HG02571 (cell line): Measurements from ENCODE around the gene LGALS3BP.

Experiments
- ATAC-seq: cut with Tn5 transposase; IDR thresholded peaks from one replicate; pipeline ENCODE4 v1.9.1; 2021; ENCODE audit warnings: mild to moderate bottlenecking, moderate library complexity; ENCODE audit not compliant: unreplicated experiment

The LGALS3BP gene

DNA sequence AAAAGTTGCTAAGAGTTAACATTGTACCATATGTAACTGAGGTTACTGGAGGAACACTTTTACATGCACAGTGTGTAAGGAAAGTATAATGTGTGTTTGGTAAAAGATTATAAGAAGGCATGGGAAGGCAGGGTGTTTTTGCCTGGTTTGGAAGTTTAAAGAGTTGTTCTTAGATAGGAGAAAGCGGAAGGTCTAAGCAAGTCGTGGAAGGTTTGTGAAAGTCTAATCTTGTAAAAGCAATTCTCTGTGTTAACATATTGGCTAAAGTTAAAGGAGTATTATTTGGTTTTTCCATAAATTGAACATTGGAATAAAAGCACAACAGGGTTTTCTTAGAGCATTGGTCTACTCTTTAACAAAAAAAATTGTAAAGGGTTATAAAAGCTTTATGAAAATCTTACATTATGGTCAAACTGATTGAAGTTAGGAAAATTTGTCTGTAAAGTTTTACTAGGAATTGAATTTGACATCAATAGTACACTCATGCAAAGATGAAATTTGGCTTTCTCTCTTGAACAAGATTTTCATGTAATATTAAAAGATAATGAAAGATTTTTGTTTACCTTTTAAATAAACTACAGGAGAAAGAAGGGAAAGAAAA, 34.5 kb upstream of the LGALS3BP start:
- no peak for ATAC-seq

DNA sequence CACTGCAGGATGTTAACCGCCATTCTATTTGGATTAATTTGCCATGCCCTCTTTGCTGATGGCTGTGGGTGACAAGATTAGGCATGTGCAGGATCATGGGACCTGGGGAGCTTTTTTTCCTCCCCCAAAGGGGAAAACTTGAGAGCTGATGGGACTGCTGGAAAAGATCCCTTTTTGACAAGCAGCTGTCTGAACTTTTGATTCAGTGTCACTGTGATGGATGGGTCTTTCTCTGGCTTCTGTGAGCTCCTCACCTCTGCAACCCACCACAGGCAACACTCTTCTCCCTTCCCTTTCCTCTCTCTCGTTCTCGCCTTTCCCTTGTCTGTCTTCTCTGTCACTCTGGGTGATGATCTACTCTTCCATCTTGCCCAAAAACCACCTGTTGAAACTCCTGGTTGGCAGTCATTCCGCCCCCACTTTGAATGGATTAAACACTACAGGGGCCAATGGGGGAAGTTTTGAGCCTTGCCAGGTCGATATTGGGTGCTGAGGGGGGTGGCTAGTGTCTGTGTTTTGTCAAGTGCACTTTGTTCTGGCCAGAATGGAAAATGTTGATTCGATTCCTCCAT, 32.9 kb upstream of the LGALS3BP start:
- ATAC-seq: no peak

DNA sequence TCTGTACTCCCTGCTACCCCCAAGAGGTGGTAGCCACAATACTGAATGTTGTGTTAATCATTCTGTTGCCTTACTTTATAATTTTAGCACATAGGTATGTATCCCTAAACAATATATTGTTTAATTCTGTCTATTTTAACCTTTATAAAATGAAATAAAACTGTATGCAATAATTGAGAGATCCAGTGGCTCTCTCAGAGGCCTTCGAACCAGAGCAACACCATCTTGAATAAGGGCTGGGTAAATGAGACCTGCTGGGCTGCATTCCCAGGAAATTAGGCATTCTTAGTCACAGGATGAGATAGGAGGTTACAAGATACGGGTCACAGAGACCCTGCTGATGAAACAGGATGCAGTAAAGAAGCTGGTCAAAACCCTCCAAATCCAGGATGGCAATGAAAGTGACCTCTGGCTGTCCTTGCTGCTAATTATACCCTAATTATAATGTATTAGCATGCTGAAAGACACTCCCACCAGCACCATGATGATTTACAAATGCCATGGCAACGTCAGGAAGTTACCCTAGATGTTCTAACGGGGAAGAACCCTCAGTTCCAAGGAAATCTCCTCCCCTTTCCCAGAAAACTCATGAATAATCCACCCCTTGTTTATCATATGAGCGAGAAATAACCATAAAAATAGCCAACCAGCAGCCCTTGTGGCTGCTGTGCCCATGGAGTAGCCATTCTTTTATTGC, 31.9 kb upstream of the LGALS3BP start:
- ATAC-seq: no peak

DNA sequence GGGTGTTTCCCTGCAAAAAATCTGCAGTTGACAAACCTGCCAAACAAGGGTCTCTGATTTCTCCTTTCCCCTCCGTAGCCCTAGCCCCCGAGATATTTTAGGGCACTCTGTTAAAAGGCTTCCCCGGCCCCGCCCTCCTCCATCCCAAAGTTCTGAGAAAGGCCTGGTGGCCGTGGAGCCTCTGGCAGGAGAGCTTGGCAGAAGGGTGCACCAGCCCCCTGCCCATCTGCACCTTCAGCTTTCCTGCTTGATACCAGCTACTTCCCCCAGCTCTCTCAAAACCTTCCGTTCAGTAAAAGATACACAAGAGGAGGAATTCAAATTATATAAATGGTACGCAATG, 30.6 kb upstream of the LGALS3BP start:
- ATAC-seq: no peak

DNA sequence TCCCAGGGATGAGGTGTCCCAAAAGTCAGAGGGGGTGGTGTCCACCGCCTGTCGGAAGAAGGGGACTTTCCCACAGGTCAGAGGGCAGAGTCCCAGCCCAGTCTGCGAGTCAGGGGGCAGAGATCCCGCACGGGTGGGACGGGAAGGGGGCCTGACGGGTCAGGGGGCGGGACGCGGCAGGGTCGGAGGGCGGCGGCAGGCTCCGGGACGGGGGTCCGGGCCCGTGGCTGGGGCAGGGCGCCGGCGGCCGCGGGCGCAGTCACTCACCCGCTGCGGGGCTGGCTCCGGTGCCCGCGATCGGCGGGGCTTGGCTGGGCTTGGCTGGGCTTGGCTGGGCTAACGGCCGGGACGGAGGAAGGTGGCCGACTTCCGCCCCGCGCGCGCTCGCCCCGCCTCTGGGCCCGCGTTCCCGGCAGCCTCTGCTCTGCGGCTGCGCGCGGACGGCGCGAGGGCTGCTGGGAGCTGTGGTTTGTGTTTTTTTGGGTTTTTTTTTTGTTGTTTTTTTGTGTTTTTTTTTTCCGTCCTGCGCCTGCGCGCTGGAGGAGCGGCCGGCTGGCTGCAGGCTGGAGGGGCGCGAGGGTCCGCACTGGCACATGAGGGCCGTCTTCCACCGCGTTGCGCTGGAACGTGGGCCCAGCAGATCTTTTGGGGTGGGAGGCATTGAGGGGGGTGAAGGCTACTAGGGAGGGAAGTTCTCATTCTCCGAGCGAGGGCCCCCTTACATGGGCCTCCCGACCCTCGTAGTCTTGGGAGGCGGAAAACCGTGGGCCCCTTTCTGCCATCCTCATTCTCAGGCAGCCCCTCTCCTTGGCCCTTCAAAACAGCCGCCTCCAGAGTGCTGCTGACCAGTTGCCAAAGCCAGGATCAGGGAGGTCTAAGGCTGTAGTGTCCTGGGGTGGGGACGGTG, 29.9 kb upstream of the LGALS3BP start, which contains the start of gene CANT1:
TSS of gene CANT1 (minus strand) at position 368 of the 907 bp plus-strand sequence. CDS start 12,142 bp downstream, outside the sequence.
- peak; percentile 82 for ATAC-seq

DNA sequence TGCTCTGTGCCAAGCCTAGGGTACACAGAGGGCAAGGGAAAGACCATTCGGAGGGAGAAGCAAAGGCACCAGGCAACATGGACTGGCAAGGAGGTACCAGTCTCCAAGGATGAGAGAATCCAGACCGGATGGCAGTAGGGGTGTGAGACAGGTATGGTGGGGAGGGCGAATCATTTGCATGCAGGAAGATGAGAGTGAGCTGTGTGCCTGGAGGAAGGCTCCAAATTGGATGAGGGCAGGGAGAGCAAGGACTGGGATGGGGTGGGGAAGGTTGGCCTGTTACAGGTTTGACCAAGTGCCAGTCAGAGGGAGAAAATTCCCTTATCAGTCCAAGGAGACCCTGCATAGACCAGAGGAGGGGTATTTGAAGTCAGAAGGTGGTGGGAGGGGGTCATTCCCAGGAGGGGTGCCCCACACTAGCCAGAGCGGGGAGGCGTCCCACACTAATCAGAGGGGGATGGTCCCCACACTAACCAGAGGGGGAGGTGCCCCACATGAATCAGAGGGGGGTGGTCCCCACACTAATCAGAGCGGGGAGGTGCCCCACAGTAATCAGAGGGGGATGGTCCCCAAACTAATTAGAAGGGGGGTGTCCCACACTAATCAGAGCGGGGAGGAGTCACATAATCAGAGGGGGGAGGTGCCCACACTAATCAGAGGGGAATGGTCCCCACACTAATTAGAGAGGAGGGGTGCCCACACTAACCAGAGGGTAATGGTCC, 29.1 kb upstream of the LGALS3BP start:
- ATAC-seq: peak; percentile 9

DNA sequence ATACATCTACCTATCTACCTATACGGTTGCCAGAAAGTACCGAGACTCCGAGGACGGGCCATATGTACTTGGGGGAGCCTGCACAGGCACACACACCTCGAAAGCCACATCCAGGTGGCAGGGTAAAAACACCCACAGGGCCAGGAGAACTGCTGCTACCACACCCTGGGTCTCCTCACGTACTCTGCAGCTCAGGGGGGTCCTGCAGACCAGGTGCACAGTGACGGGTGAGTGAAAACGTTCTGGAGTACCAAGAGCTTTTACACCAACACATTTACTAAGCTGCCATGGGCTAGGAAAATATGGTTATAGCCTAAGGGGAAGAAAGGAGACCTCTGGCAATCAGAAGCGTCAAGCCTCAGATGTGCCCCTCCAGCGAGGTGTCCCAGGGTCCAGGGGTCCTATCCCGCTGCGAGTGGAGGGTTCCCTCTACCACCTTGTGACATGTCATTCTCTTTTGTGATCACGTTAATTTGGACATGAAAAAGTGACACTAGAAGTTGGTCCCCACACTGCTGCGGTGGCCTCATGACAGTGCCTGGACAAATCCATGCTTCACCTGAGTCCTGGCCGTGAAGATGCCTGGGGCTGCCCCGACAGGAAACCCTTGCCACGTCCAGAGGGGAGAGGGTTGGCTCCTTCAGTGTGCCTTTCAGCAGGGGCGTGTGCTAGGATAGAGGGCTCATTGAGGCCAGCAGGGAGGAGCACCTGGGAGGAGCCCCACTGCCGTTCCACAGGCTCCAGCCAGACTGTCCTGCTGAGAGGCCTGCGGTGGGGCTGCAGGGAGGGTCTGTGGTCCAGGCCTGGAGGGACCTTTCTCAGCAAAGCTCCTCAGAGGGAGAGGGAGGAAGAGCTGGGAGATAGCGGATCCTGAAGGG, 28.0 kb upstream of the LGALS3BP start:
- ATAC-seq: no peak

DNA sequence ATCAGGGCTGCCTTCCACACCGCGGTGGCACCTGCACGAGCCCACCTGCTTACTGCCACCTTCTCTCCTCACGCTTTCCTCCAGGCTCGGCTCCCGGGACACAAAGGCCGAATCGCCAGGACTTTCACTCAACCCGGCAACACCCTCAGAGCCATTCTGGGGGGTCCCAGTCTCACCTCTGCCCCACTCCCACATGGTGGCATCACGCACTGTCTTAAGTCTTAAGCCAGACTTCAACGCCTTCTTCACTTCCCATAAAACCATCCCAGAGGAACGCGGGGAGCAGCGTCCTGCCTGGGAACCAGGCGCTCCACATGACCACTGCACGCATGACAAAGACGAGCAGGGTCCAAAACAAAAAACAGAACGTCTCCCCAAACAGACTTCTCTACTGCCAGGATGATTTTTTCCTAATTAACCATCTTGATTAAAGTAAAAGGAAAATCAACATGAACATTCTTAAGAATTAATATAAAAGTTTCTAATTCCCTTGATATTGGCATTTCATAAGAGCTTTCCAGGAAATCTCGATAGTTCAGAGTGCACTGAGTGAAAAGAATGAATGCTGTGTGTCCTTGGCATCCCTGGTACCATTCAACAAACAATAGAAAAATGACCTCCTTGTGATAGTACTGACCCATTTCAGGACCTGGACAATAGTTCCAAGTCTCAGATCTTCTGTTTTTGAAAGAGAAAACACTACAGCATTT, 27.2 kb upstream of the LGALS3BP start:
- ATAC-seq: no peak

DNA sequence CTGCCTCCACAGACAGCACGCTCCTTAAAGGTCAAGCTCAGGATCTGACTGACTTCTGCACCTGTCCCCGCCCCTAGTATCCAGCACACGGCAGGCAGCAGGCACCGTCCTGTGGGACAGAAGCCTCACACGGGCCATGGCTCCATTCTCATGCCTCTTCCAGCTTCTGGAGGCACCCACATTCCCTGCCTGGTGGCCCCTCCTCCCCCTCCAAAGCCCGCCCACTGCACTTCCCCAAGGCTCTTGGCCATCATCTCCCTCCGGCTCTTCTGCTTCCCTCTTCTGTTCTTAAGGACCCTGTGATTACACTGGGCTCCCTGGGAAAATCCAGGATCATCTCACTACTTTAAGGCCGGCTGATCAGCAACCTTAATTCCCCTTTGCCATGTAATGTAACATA, 26.3 kb upstream of the LGALS3BP start:
- ATAC-seq: no peak

DNA sequence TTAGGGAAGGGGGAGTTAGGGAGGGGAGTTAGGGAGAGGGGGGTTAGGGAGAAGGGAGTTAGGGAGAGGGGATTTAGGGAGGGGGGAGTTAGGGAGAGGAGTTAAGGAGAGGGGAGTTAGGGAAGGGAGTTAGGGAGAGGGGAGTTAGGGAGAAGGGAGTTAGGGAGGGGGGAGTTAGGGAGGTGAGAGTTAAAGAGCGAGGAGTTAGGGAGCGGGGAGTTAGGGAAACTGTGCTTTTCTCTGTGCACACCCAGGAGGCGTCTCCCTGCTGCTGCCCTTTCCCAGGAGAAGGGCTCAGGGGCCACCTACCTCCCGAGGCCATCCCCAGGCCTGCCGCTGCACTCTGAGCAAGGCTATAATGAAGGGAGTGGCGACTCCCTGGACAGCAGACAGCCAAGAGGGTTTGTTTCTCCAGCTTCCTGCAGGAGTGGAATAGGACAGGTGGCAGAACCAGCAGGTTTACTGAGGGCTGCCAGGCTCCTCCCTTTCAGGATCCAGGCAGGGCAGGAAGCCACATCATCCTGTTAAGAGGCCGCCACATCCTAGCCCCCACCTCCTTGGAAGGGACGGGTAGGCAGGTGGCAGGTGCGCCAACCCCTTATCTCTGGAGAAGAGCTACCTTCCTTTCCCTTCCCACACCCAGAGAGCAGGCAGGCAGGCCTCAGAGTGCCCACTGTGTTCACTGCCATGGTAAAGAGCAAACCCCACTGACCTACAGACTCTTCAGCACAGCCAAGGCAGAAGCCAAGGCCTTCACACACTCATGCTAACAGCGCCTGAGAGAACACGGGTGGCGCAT, 25.5 kb upstream of the LGALS3BP start:
- no peak for ATAC-seq

DNA sequence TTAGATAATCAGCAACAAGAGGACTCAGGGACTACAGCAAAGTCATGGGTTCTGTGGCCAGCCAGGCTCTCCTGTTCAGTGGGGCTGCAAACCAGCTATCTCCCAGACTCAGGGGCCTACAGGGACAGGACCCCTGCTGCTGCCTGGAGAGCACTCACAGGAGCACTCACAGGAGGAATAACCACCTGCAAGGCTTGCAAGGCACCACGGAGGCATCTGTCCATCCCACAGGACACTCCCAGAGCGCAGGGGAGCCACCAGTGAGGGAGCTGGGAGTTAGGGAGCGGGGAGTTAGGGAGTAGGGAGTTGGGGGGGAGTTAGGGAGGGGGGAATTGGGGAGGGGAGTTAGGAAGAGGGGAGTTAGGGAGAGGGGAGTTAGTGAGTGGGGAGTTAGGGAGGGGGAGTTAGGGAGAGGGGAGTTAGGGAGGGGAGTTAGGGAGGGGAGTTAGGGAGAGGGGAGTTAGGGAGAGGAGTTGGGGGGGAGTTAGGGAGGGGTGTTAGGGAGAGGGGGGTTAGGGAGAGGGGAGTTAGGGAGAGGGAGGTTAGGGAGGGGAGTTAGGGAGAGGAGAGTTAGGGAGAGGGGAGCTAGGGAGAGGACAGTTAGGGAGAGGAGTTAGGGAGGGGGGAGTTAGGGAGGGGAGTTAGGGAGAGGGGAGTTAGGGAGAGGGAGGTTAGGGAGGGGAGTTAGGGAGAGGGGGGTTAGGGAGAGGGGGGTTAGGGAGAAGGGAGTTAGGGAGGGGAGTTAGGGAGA, 24.1 kb upstream of the LGALS3BP start:
- ATAC-seq: no peak

DNA sequence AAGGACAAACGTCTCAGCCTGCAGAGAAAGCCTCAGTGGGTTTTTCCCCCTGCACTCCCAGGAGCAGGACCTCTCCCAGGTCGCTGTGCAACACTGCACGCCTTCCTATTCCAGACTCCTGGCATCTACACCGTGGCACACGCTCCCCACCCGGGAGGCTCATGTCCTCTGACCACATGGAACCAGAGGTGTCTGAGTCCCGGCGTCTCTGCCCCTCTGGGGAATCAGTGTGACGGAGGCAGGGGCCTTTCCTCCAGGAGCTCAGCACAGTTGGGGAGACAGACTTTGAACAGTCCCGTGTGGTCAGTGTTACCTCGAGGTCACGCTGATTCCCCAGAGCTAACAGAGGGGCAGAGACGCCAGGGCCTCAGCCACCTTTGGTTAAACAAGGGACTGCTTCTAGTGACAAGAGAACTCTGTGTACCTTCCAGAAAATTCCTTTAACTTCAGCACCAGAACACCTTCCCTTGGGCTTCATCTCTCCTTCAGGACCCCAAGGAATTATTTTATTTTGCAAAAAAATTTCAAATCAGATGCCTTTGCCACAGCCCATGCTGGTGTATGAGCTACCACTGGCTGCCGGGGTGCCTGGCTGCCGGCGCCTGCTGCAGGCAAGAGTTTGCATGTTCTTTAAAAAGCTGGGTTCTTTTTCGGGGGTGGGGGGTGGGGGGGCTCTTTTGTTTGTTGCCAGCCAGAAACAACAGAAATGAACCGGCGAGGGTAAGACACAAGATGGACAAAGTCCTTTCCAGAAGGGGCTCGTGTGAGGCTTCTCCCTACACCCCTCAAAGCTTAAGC, 23.3 kb upstream of the LGALS3BP start:
- no peak for ATAC-seq

DNA sequence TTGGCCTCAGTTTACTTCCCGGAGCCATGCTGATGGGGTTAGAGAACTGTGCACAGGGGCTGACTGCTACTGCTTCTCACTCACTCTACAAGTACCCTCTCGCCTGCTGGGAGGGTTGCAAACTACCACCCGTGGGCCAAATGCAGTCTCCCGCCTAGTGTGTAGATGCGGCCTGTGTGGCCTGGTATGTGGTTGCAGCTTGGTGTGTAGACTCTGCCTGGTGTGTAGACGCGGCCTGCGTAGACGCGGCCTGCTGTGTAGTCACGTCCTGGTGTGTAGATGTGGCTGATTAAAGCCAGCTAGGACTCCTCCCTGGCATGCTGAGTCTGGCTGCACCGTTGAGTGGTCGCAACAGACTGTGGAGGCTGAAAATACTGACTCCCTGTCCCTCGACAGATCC, 22.6 kb upstream of the LGALS3BP start:
- no peak for ATAC-seq

DNA sequence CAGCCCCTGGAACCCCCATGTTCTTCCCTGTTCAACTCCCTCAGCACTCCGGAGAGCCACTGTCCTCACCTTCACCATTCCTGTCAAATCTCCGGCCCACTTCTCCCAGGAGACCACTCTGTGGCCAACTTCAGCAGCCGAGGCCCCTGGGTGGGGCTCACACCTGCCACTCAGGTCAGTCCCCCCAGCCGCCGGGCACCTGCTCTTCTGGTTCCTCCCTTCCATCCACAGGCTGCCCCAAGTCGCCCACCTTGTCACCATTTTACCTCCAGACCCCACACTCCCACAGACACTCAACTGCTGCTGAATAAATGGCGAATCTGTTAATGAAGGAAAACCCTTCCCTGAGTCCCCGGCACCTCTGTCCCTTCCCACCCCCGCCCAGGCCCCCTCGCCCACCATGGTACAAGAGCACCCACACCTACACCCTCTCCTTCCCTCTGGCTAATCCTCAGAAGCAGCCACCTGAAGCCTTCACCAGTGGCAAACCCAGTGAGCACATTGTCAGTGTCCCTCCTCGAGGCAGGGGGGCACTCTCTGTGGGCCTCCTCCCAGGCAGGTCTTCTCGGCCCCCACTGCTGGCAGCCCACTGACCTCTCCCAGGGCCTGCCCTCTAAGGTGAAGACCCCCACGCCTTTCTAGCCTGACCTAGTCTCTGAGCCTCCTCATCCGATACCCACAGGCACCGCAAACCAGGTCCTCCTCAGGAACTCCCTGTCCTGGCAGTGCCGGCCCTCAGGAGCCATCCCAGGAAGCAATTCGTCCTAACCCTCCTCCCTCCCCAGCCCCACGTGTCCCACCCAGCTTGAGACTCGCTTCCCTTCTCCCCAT, 21.7 kb upstream of the LGALS3BP start:
- ATAC-seq: no peak

DNA sequence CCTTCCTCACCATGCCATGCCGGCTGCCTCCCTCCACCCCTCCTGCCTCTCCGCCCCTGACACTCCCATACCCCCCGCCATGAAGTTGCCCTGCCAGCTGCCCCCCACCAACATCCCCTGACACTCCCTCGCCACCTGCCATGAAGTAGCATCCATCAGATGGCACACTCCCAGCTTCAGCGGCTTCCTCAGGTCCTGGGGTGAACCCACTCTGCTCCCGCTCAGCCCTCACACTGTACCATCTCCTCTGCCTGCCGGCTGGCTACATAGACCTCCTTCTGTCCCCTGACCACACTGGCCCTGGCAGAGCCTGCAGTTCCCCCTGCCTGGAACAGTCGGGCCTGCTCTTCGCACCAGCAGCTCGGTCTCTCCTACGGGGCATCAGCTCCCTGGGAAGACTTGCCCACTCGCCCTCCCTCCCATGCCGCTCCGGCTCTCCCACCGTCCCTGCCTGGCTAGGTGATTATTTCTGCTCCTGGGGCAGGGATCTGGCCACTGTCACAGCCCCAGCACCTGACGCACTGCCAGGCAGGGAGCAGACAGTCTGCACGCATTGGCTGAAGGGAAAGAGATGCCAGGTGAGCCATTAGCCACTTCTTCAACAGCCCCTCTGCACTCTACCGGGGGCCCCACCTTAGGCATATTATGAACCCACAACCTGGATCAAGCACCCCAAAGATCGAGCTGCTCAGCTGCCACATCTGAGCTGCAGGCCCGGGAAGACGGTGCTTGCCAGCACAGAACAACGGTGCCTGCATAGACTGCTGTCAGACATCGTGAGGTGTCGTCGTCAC, 20.9 kb upstream of the LGALS3BP start:
- no peak for ATAC-seq
